ENCODE data around the gene ITGBL1.

Gene ITGBL1

GRCh38 chr13:101452519-101453485 is at the start of gene ITGBL1:
Gene ITGBL1, plus strand, starts transcription at chr13:101452675. Its CDS starts 159 bp downstream, at chr13:101452834.
- DNase-seq (ENCODE audit: low read depth in 1 of 2, low spot score in 1 of 2) = no peak

- no peak for DNase-seq (ENCODE audit: low read depth in 1 of 2, low spot score in 1 of 2)
Measured at GRCh38 chr13:101406791-101407190, 45.7 kb upstream of the ITGBL1 start.

- DNase-seq (ENCODE audit: low read depth in 1 of 2, low spot score in 1 of 2) = no peak
Measured at GRCh38 chr13:101408154-101408553, 44.3 kb upstream of the ITGBL1 start.

GRCh38 chr13:101408992-101409656 is 43.4 kb upstream of the ITGBL1 start:
- DNase-seq (ENCODE audit: low read depth in 1 of 2, low spot score in 1 of 2) = no peak

GRCh38 chr13:101412076-101412475 is 40.4 kb upstream of the ITGBL1 start:
- no peak for DNase-seq (ENCODE audit: low read depth in 1 of 2, low spot score in 1 of 2)

GRCh38 chr13:101415358-101416174 is 36.9 kb upstream of the ITGBL1 start:
- DNase-seq (ENCODE audit: low read depth in 1 of 2, low spot score in 1 of 2) = no peak

GRCh38 chr13:101416181-101417042 is 36.1 kb upstream of the ITGBL1 start, which contains the start of gene NALCN:
Gene NALCN, minus strand, starts transcription at chr13:101416508. Its CDS starts 17,382 bp downstream, at chr13:101399126.
- no peak for DNase-seq (ENCODE audit: low read depth in 1 of 2, low spot score in 1 of 2)

GRCh38 chr13:101417043-101417406 is 35.5 kb upstream of the ITGBL1 start:
- no peak for DNase-seq (ENCODE audit: low read depth in 1 of 2, low spot score in 1 of 2)

- no peak for DNase-seq (ENCODE audit: low read depth in 1 of 2, low spot score in 1 of 2)
Measured at GRCh38 chr13:101417501-101417900, 35.0 kb upstream of the ITGBL1 start.

- DNase-seq (ENCODE audit: low read depth in 1 of 2, low spot score in 1 of 2) = no peak
Measured at GRCh38 chr13:101423872-101424271, 28.6 kb upstream of the ITGBL1 start.

- no peak for DNase-seq (ENCODE audit: low read depth in 1 of 2, low spot score in 1 of 2)
Measured at GRCh38 chr13:101424381-101425155, 27.9 kb upstream of the ITGBL1 start.

GRCh38 chr13:101425156-101425471 is 27.4 kb upstream of the ITGBL1 start:
- DNase-seq (ENCODE audit: low read depth in 1 of 2, low spot score in 1 of 2) = no peak

- DNase-seq (ENCODE audit: low read depth in 1 of 2, low spot score in 1 of 2) = no peak
Measured at GRCh38 chr13:101425623-101426022, 26.9 kb upstream of the ITGBL1 start.

GRCh38 chr13:101429733-101430132 is 22.7 kb upstream of the ITGBL1 start:
- DNase-seq (ENCODE audit: low read depth in 1 of 2, low spot score in 1 of 2) = no peak

GRCh38 chr13:101433895-101434294 is 18.6 kb upstream of the ITGBL1 start:
- DNase-seq (ENCODE audit: low read depth in 1 of 2, low spot score in 1 of 2) = no peak

- DNase-seq (ENCODE audit: low read depth in 1 of 2, low spot score in 1 of 2) = no peak
Measured at GRCh38 chr13:101434486-101434885, 18.0 kb upstream of the ITGBL1 start.

- DNase-seq (ENCODE audit: low read depth in 1 of 2, low spot score in 1 of 2) = no peak
Measured at GRCh38 chr13:101447852-101448251, 4.6 kb upstream of the ITGBL1 start.

- DNase-seq (ENCODE audit: low read depth in 1 of 2, low spot score in 1 of 2) = no peak
Measured at GRCh38 chr13:101449790-101450748, 2.4 kb upstream of the ITGBL1 start.

- no peak for DNase-seq (ENCODE audit: low read depth in 1 of 2, low spot score in 1 of 2)
Measured at GRCh38 chr13:101450749-101451130, 1.7 kb upstream of the ITGBL1 start.
